ENCODE data around the gene HIRIP3.

HIRIP3 gene

GRCh38 chr16:30000735-30001631 lies 5.6 kb upstream of the HIRIP3 start:
- DNase-seq (ENCODE audit: insufficient read length, low spot score) (no peak), FAIRE-seq (no peak)

- no peak for FAIRE-seq
- no peak for DNase-seq (ENCODE audit: insufficient read length, low spot score)
Measured at GRCh38 chr16:29999605-30000004, 4.2 kb upstream of the HIRIP3 start.

- FAIRE-seq, result no peak
- no peak for DNase-seq (ENCODE audit: insufficient read length, low spot score)
Measured at GRCh38 chr16:29996766-29997250, 1.4 kb upstream of the HIRIP3 start.

GRCh38 chr16:29995911-29996765 lies 721 bp upstream of the HIRIP3 start, which contains the start of gene INO80E:
INO80E (plus strand) TSS chr16:29996241; CDS start chr16:29996311, 70 bp downstream.
- DNase-seq (ENCODE audit: insufficient read length, low spot score) (peak; percentile 99), FAIRE-seq (peak; percentile 82)

GRCh38 chr16:29994600-29995323 lies 655 bp downstream of the HIRIP3 start:
- DNase-seq (ENCODE audit: insufficient read length, low spot score), result no peak

GRCh38 chr16:29993903-29994599 lies 1.4 kb downstream of the HIRIP3 start:
- DNase-seq (ENCODE audit: insufficient read length, low spot score), result no peak
- no peak for FAIRE-seq

More at GRCh38 chr16:29994600-29995323, 655 bp downstream of the HIRIP3 start:
- no peak for FAIRE-seq

GRCh38 chr16:29993191-29993902 lies 2.1 kb downstream of the HIRIP3 start:
- FAIRE-seq (no peak), DNase-seq (ENCODE audit: insufficient read length, low spot score) (no peak)

GRCh38 chr16:29992344-29992967 lies 3.0 kb downstream of the HIRIP3 start:
- no peak for FAIRE-seq
- no peak for DNase-seq (ENCODE audit: insufficient read length, low spot score)

- FAIRE-seq, result no peak
- DNase-seq (ENCODE audit: insufficient read length, low spot score), result no peak
Measured at GRCh38 chr16:29991571-29991904, 3.9 kb downstream of the HIRIP3 start.

GRCh38 chr16:29990883-29991570 lies 4.4 kb downstream of the HIRIP3 start:
- no peak for FAIRE-seq
- no peak for DNase-seq (ENCODE audit: insufficient read length, low spot score)

- FAIRE-seq, result no peak
- no peak for DNase-seq (ENCODE audit: insufficient read length, low spot score)
Measured at GRCh38 chr16:29990034-29990433, 5.4 kb downstream of the HIRIP3 start.

GRCh38 chr16:29989111-29989858 lies 6.1 kb downstream of the HIRIP3 start:
- DNase-seq (ENCODE audit: insufficient read length, low spot score), result no peak
- no peak for FAIRE-seq

- DNase-seq (ENCODE audit: insufficient read length, low spot score) (no peak), FAIRE-seq (no peak)
Measured at GRCh38 chr16:29988346-29989075, 6.9 kb downstream of the HIRIP3 start.

GRCh38 chr16:29987371-29988085 lies 7.9 kb downstream of the HIRIP3 start:
- no peak for DNase-seq (ENCODE audit: insufficient read length, low spot score)
- FAIRE-seq, result no peak

GRCh38 chr16:29986931-29987330 lies 8.5 kb downstream of the HIRIP3 start:
- DNase-seq (ENCODE audit: insufficient read length, low spot score) (no peak), FAIRE-seq (no peak)

- DNase-seq (ENCODE audit: insufficient read length, low spot score) (no peak), FAIRE-seq (no peak)
Measured at GRCh38 chr16:29986231-29986630, 9.2 kb downstream of the HIRIP3 start.
